Activated T-cell treated with anti-CD3 and anti-CD28 coated beads, Interleukin-2, amount 50 U/mL, for 48 hours (primary cell): ENCODE measurements around the gene RBM23.
A peak's percentile ranks its signal among the peaks of the same experiment; 100 is the strongest.
"Not testable (repeated sequence)": the region's sequence is repeated elsewhere in the genome, so short reads cannot be mapped to it uniquely, and the experiment has no call there.

ENCODE experiments used
- DNase-seq, 2 experiments: peaks; one replicate each; pipeline ENCODE4 v3.0.0-alpha.2; 2020

RBM23 gene

GRCh38 chr14:22915886-22916521 lies 2.9 kb downstream of the RBM23 start:
- DNase-seq: no peak

- DNase-seq: not testable (repeated sequence)
Observed at GRCh38 chr14:22914836-22915235, 4.1 kb downstream of the RBM23 start.

DNA sequence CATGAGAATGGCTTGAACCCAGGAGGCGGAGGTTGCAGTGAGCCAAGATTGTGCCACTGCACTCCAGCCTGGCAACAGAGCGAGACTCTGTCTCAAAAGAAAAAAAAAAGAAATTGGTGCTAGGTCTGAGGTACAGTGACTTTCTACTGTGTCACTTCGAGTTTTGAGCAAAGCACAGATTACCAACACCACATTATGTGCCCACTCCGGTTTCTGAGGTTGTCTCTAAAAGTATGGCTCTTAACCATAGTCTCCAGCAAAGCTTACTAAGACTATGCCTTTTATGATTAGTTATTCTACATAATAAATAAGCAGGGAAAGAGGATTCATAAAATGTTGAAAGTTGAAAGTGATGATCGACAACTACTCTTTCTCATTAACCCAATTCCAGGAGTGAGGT lies 8.0 kb downstream of the RBM23 start:
- DNase-seq: no peak

GRCh38 chr14:22908601-22909000 lies 10.3 kb downstream of the RBM23 start:
- DNase-seq: no peak

- DNase-seq: no peak
Observed at GRCh38 chr14:22907429-22907828, 11.5 kb downstream of the RBM23 start.

DNA sequence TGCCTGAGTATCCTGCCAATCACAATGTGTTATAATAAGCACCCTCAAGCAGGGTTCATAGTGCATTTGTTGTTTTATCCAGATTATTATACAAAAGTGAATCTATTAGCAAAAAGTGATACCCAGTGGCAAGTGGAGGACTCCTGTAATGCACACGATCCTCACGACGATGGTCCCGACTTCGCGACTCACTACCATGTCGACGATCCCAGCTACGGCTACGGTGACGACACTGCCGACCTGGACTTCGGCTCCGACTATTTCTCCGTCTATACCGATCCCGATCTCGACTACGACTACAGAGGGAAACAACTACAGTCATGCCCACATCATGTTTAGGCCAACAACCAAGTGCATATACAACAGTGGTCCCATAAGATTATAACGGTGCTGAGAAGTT lies 12.9 kb downstream of the RBM23 start:
- DNase-seq: no peak

- no peak for DNase-seq
Observed at GRCh38 chr14:22905627-22906026, 13.3 kb downstream of the RBM23 start.

DNA sequence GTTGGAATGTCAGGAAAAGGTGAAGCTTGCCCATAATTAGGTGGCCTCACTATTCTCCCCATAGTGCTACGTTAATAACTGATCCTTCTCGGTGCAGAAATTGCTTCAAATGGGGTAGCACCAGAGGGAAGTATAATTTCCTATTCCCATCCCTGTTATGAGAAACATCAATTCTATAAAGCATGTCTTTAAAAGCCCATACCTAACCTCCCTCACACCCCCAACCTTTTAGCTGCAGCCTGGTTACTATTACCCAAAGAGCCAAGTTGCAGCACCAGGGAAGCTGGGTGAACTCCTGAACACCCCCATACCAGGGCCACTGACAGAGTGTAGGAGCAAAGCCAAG lies 15.2 kb downstream of the RBM23 start:
- no peak for DNase-seq

- no peak for DNase-seq
Observed at GRCh38 chr14:22901799-22902198, 17.1 kb downstream of the RBM23 start.

- DNase-seq: peak in 1 of 2 experiments; percentile 38
Observed at GRCh38 chr14:22900081-22900799, 18.7 kb downstream of the RBM23 start.

DNA sequence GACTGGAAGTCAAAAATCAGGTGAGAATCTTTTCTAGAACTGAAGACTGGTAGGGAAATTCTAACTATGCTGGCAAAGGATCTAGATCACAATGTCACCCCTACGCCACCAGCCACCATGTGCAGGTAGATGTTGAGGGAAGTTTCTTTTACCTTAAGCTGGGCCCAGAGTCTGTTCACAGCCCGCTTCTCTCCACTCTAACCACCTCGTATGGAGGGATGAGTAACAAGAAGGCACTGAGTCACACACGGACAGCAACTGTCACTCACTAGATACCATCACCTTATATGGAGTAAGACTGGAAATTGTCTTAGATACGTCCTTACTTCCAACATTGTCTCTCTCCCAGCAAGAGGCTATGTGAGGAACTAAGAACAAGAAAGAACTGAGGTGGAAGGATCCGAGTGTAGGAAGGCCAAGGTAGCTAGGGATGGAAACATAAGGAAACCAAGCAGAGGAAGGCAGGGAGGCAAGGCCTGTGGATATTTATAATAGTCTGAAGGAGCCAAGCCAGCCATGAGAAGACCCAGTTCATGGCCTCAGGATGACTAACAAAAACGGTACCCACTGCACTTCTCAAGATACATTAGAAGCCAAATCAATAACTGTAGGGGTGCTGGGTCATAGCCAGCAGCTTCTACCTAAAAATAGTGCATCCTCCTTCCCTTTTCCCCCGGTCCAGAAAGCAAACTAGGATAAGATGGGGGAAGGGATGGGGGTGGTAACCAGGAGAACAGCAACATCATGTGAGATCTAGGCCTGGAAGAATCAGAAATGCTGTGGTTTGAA lies 20.5 kb downstream of the RBM23 start:
- peak in 1 of 2 experiments; percentile 38 for DNase-seq

DNA sequence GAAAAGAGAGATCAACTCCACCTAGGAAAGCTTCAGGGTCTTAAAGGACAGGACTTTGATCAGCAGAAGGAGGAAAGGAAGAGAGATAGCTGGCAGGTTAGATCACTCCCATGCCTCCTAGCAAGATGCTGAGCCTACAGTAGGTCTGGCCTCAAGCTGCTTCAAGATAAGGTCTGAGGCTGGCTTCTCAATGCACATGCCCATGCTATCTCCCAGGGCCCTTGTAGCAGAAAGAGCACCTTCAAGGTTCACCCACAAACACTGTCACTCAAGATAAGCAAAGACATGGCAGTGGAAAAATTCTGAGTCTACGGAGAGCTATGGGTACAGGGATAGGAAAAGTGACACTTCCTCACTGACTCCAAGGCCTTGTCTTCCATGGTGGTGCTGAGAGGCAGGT lies 21.6 kb downstream of the RBM23 start:
- DNase-seq: no peak

- no peak for DNase-seq
Observed at GRCh38 chr14:22896760-22897159, 22.2 kb downstream of the RBM23 start.

DNA sequence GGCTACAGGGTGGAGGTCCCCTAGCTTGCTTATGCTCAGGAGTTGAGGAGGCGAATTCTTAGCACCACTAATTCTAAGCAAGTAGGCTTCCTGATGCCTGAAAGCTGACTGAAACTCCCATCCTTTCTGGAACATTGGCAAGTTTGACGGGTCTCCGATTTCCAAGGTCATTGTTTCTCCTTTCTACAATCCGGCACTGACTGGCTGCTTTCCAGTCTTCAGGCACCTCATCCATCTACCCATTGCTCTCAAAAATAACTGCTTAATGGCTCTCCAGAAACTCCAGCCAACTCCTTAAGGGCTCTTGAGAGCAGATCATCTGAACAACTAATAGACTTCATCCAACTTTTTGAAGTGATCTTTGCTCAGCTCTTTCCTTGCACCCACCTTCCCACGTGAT lies 22.6 kb downstream of the RBM23 start:
- no peak for DNase-seq

DNA sequence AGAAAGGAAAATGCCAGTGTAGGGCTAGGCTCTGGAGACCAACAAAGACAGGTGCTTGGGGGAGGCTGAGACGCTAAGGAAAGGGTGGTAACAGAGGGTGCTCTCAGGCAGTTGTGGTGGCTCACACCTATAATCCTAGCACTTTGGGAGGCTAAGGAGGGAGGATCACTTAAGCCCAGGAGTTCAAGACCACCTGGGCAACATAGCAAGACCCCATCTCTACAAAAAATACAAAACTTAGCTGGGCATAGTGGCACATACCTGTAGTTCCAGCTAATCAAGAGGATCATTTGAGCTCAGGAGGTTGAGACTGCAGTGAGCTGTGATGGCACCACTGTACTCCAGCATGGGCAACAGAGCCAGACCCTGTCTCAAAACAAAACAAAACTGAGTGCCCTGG lies 23.5 kb downstream of the RBM23 start:
- no peak for DNase-seq

DNA sequence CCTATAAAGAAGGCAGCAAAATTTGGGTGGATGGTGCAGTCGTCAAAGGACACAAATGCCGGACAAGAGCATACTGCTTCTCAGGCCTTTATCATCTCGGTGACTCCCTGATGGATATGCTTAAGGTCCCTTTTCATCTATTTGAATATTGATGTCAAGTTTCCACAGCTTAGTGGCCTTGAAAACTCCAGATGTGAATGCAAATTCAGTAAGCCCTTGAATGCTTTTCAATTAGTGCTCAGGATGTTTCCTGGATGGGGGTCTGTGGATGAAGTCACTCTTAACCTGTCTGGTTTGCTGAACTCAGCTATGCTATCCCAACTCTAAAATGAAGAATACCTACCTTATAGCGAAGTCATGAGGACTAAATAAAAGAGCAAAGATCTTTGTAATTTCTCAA lies 25.2 kb downstream of the RBM23 start:
- DNase-seq: no peak

- DNase-seq: no peak
Observed at GRCh38 chr14:22892488-22892887, 26.5 kb downstream of the RBM23 start.

- no peak for DNase-seq
Observed at GRCh38 chr14:22890416-22890815, 28.5 kb downstream of the RBM23 start.

- no peak for DNase-seq
Observed at GRCh38 chr14:22888662-22889061, 30.3 kb downstream of the RBM23 start.

DNA sequence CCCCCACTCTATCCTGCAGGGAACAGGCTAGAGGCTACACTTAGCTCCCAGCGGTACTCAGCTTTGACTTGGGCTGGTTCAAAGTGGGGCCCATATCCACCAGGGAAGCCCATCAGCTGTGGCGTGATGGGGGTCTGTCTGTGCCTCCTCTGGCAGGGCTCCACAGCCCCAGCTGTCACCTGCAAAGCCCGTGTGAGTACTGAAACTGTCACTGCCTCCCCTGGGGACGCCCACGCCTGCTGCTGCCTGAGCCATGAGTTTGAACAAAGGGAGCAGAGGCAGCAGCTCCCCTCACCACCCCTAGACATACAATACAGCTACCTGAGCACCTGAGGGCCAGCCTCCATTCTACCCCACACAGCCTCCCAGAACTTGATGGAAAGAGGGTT lies 31.0 kb downstream of the RBM23 start:
- peak; percentile 63 to 70 for DNase-seq

GRCh38 chr14:22887260-22887989 lies 31.5 kb downstream of the RBM23 start:
- DNase-seq: peak in 1 of 2 experiments; percentile 55

DNA sequence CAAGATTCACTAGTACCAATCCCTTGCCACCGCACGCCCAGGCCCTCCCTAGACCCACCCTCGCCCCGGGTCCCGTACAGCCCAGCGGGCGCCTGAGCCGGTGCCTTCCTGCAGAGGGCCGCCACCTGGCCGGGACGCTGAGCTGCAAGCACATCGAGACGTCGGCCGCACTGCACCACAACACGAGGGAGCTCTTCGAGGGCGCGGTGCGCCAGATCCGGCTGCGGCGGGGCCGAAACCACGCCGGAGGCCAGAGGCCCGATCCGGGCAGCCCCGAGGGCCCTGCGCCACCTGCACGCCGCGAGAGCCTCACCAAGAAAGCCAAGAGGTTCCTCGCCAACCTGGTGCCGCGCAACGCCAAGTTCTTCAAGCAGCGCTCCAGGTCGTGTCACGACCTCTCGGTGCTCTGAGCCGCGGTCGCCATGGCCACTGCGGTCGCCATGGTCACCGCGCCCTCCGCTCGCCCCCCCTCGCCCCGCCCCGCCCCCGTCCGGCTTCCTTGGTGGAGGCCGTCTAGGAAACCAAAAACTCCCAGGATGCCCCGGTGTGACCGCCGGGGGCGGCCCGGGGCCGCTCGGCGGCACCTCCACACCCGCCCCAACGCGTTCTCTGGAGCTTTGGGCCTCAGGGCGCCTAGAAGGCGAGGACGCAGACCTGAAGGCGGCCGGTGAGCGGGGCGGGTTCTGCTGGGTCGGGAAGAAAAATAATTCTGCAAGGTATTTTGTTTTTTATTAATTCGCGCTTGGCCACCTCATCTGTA lies 32.3 kb downstream of the RBM23 start:
- peak; percentile 76 to 80 for DNase-seq

DNA sequence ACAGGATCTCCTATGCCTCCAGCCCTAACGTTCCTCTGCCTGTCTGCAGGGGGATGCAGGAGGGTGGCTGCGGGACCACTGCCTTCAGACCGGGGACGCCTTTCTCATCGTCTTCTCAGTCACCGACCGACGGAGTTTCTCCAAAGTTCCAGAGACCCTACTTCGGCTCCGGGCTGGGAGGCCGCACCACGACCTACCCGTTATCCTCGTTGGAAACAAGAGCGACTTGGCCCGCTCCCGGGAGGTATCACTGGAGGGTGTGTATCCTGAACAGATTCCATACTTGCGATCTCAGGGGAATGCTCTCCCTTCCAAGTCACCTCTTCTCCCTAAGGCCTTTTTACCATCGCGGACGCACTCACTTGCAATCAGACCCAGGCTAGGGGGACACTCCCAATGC lies 33.0 kb downstream of the RBM23 start:
- no peak for DNase-seq
